WTC11 (cell line): ENCODE measurements around the gene ITPR2.

Experiments
- E2F1 ChIP-seq: sonication (generic); formaldehyde crosslinking; IDR thresholded peaks from 2 replicates; pipeline ENCODE4 v1.8.0; 2022; ENCODE audit warnings: mild to moderate bottlenecking, missing genetic modification reagents
- GABPB1 ChIP-seq: sonication (generic); formaldehyde crosslinking; IDR thresholded peaks from 2 replicates; pipeline ENCODE4 v1.8.1; 2023; ENCODE audit warnings: mild to moderate bottlenecking, missing genetic modification reagents
- GRHL2 ChIP-seq: fragments of 250-450 bp; sonication (Bioruptor Pico); IDR thresholded peaks from 2 replicates; pipeline ENCODE4 v1.8.0; 2022; ENCODE audit warnings: mild to moderate bottlenecking, moderate library complexity; ENCODE audit not compliant: insufficient replicate concordance, severe bottlenecking
- JAZF1 ChIP-seq: fragments of 250-450 bp; sonication (Bioruptor Pico); IDR thresholded peaks from 2 replicates; pipeline ENCODE4 v1.9.0; 2021; ENCODE audit warnings: moderate library complexity, mild to moderate bottlenecking, inconsistent platforms
- NR1H2 ChIP-seq: sonication (generic); formaldehyde crosslinking; IDR thresholded peaks from 2 replicates; pipeline ENCODE4 v1.9.0; 2021; ENCODE audit warnings: mild to moderate bottlenecking, moderate library complexity, missing genetic modification reagents
- TEAD1 ChIP-seq: sonication (generic); formaldehyde crosslinking; IDR thresholded peaks from 2 replicates; pipeline ENCODE4 v1.8.0; 2022; ENCODE audit warnings: mild to moderate bottlenecking, missing genetic modification reagents
- TEAD4 ChIP-seq: sonication (generic); formaldehyde crosslinking; IDR thresholded peaks from 2 replicates; pipeline ENCODE4 v1.8.0; 2022; ENCODE audit warnings: mild to moderate bottlenecking, missing genetic modification reagents
- USF2 ChIP-seq: sonication (generic); formaldehyde crosslinking; IDR thresholded peaks from 2 replicates; pipeline ENCODE4 v1.8.1; 2023; ENCODE audit warnings: mild to moderate bottlenecking, missing genetic modification reagents, moderate library complexity
- ZBTB43 ChIP-seq: sonication (generic); formaldehyde crosslinking; IDR thresholded peaks from 2 replicates; pipeline ENCODE4 v1.8.1; 2023; ENCODE audit warnings: mild to moderate bottlenecking, missing genetic modification reagents
- ZNF232 ChIP-seq: sonication (generic); formaldehyde crosslinking; IDR thresholded peaks from 2 replicates; pipeline ENCODE4 v1.8.0; 2022; ENCODE audit warnings: mild to moderate bottlenecking, missing genetic modification reagents
- TF ChIP-seq, protein P1 (sequence below): fragments of 200-600 bp; IDR thresholded peaks from 2 replicates; pipeline ENCODE4 v1.8.0; 2022; ENCODE audit warnings: antibody characterized with exemption
- TF ChIP-seq, protein P2 (sequence below): sonication (generic); formaldehyde crosslinking; IDR thresholded peaks from 2 replicates; pipeline ENCODE4 v1.8.1; 2023; ENCODE audit warnings: mild to moderate bottlenecking, missing genetic modification reagents

DNA sequence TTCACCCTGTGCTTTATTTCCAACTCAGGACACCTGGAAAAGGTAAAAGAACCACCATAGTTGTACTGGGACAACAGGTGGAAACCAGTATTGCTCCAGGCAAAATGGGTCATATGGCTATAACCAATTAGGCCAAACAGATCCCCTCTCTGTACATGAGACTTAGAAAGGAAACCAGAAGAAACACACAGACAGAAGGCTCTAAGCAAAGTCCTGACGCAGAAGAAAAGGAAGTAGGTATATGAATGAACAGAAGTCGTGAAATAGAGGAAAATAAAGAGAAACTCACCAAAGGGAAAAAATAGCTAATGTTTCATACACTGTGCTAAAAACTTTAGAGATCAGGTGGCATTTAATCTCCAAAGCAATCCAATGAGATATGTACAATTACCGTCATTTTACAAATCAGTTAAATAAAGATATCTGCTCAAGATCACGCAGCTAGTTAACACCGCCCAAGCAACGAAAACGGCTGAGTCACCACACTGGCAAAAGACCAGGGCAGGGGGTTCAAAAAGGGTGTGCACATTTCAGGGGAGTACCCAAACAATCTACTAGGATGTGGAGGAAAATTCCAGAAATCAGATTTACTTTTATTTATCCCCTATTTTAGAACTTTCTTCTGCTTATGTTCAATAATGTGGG, 82.3 kb downstream of the ITPR2 start:
- TF ChIP-seq GRHL2 (CRISPR knock-in tag) (no peak), GABPB1 (CRISPR knock-in tag) (no peak), USF2 (CRISPR knock-in tag) (no peak), JAZF1 (CRISPR knock-in tag) (no peak), ZBTB43 (CRISPR knock-in tag) (no peak), ZNF232 (no peak), E2F1 (CRISPR knock-in tag) (no peak), TEAD4 (CRISPR knock-in tag) (no peak), NR1H2 (CRISPR knock-in tag) (no peak), TEAD1 (CRISPR knock-in tag) (no peak)
- TF ChIP-seq, protein P1, sequence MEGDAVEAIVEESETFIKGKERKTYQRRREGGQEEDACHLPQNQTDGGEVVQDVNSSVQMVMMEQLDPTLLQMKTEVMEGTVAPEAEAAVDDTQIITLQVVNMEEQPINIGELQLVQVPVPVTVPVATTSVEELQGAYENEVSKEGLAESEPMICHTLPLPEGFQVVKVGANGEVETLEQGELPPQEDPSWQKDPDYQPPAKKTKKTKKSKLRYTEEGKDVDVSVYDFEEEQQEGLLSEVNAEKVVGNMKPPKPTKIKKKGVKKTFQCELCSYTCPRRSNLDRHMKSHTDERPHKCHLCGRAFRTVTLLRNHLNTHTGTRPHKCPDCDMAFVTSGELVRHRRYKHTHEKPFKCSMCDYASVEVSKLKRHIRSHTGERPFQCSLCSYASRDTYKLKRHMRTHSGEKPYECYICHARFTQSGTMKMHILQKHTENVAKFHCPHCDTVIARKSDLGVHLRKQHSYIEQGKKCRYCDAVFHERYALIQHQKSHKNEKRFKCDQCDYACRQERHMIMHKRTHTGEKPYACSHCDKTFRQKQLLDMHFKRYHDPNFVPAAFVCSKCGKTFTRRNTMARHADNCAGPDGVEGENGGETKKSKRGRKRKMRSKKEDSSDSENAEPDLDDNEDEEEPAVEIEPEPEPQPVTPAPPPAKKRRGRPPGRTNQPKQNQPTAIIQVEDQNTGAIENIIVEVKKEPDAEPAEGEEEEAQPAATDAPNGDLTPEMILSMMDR: no peak
- TF ChIP-seq, protein P2, sequence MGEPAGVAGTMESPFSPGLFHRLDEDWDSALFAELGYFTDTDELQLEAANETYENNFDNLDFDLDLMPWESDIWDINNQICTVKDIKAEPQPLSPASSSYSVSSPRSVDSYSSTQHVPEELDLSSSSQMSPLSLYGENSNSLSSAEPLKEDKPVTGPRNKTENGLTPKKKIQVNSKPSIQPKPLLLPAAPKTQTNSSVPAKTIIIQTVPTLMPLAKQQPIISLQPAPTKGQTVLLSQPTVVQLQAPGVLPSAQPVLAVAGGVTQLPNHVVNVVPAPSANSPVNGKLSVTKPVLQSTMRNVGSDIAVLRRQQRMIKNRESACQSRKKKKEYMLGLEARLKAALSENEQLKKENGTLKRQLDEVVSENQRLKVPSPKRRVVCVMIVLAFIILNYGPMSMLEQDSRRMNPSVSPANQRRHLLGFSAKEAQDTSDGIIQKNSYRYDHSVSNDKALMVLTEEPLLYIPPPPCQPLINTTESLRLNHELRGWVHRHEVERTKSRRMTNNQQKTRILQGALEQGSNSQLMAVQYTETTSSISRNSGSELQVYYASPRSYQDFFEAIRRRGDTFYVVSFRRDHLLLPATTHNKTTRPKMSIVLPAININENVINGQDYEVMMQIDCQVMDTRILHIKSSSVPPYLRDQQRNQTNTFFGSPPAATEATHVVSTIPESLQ (CRISPR knock-in tag): no peak
